ENCODE results near the gene NKPD1. TPM values are rescaled to one million over a fixed set of nuclear protein-coding genes. Genes with fewer than 3 reads are reported as not detected.

NKPD1 gene
- total and polyA plus RNA-seq, 9 donors: 0.11 to 0.57 (median 0.20) TPM; not detected in 1

DNA sequence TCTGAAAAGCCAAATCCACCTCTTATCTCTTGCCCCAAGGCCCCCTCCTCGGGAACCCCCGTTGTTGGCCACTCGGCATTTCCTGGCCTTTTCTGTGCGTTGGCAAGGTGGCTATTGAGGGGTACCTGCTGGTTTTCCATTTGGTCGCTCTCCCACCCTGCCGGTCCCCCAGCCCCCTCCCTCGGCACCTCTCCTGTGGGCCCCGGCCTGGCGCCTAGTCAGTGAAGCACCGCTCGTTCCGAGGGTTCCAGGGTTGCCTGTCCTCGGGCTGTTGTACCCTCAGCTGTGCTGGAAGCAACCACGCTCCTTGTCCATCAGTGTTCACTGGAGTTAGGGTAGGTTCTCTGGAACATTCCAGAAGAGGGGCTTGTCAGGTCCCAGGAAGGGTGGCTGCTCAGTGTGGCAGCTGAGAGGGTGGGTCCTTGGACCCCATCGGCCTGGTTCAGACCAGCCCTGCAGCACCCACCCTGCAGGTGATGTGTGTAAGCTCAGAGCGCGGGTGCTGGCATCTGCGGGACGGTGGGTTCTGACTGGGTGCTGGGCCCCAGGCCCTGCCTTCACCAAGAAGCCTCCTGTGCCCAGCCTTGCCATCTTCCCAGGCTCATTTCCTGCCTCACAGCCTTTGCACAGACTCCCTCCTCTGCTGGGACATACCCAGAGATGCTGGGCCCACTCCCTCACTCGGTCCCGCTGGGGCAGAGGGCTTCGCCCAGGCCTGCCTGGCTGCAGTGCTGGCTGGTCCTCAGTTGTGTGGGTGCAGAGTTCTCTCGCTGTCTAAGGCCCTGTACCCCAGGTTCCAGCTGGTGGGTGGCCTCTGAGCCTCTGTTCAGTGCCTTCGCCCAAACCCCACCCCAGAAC, 21.3 kb downstream of the NKPD1 start:
- TF ChIP-seq POLR2A (IDR thresholded peaks at IDR 0.05): no peak
- TF ChIP-seq, protein P1, sequence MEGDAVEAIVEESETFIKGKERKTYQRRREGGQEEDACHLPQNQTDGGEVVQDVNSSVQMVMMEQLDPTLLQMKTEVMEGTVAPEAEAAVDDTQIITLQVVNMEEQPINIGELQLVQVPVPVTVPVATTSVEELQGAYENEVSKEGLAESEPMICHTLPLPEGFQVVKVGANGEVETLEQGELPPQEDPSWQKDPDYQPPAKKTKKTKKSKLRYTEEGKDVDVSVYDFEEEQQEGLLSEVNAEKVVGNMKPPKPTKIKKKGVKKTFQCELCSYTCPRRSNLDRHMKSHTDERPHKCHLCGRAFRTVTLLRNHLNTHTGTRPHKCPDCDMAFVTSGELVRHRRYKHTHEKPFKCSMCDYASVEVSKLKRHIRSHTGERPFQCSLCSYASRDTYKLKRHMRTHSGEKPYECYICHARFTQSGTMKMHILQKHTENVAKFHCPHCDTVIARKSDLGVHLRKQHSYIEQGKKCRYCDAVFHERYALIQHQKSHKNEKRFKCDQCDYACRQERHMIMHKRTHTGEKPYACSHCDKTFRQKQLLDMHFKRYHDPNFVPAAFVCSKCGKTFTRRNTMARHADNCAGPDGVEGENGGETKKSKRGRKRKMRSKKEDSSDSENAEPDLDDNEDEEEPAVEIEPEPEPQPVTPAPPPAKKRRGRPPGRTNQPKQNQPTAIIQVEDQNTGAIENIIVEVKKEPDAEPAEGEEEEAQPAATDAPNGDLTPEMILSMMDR (IDR thresholded peaks at IDR 0.05): no peak
- intact Hi-C loops (cut with DNase I): no loop called here

DNA sequence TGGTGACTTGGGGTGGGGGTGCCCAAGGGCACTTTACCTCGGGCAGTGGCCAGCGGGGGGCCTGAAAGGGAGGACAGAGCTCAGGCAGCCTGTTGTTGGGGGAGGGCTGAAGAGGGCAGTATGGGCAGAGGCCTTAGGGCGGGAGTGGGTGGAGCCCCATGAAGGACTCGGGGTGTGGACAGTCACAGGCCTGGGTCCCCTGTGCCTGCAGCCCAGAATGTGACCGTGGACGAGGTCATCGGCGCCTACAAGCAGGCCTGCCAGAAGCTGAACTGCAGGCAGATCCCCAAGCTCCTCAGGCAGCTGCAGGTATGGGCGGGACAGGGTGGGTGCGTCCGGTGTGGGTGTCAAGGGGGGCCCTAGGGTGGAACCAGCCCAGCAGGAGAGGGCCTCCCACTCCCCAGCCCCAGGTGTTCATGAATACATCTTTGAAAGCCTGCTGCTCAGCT, 22.5 kb downstream of the NKPD1 start:
- H3K9me3 ChIP-seq: no peaks in the 10 kb centered on the region
- H3K36me3 ChIP-seq: no peaks in the 10 kb centered on the region
- no peaks in the 10 kb centered on the region for H3K27me3 ChIP-seq
- H3K4me3 ChIP-seq: no peak overlapping the region
- intact Hi-C loops (cut with DNase I): no loop called here
- TF ChIP-seq EP300 (IDR thresholded peaks at IDR 0.05): no peak
- WGBS, 3 donors: 84 to 86% (median 84%) methylated on average over 11 of the region's 11 CpGs
- no peak overlapping the region for H3K27ac ChIP-seq
- no peak for DNase-seq
- H3K4me1 ChIP-seq (ENCODE audit: insufficient read depth): no peaks in the 10 kb centered on the region

More for the DNA sequence above, 21.3 kb downstream of the NKPD1 start:
- Histone ChIP-seq H3K4me3 (no peak overlapping the region), H3K27me3 (no peaks in the 10 kb centered on the region), H3K36me3 (no peaks in the 10 kb centered on the region), H3K4me1 (ENCODE audit: insufficient read depth) (no peaks in the 10 kb centered on the region), H3K27ac (no peak overlapping the region), H3K9me3 (no peaks in the 10 kb centered on the region)
- WGBS, 3 donors: 90 to 92% (median 92%) methylated on average over 23 to 24 of the region's 24 CpGs
- DNase-seq: no peak

DNA sequence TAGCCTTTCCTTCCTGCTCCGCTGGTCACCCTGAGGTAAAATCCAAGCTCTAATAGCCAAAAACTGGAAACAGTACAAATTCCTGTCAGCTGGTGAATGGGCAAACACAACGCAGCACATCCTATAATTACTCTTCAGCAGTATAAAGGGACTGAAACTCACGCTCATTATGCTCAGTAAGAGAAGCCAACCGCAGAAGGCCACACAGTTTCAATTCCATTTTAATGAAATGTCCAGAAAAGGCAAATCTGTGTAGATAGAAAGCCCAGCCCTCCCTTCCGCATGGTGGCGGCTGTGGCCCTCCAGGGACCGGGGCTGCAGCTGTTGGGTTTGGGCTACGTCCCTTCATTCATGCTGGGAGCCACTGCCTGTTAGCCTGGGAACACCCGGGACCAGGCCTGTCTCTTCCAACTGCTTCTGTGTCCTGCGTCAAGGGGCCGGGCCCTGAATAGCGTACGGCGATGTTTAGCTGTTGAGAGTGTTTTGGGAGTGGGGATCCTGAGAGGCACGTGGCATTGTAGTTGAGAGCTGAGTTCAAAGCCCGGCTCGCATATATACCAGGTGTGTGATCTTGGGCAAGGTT, 23.5 kb downstream of the NKPD1 start:
- Histone ChIP-seq H3K4me1 (ENCODE audit: insufficient read depth) (no peaks in the 10 kb centered on the region), H3K9me3 (no peaks in the 10 kb centered on the region), H3K27me3 (no peaks in the 10 kb centered on the region), H3K4me3 (no peak overlapping the region), H3K27ac (no peak overlapping the region), H3K36me3 (no peaks in the 10 kb centered on the region)
- TF ChIP-seq POLR2A (IDR thresholded peaks at IDR 0.05): no peak
- TF ChIP-seq, protein P1 (IDR thresholded peaks at IDR 0.05): no peak
- no peak for TF ChIP-seq EP300 (IDR thresholded peaks at IDR 0.05)
- intact Hi-C loops (cut with DNase I): no loop called here
- DNase-seq: no peak
- WGBS, 3 donors: 81 to 88% (median 84%) methylated on average over 17 of the region's 17 CpGs

- Histone ChIP-seq H3K27ac (no peak overlapping the region), H3K4me3 (no peak overlapping the region), H3K4me1 (ENCODE audit: insufficient read depth) (no peaks in the 10 kb centered on the region), H3K36me3 (no peaks in the 10 kb centered on the region), H3K27me3 (no peaks in the 10 kb centered on the region), H3K9me3 (no peaks in the 10 kb centered on the region)
- TF ChIP-seq, protein P1 (IDR thresholded peaks at IDR 0.05): no peak
- no peak for TF ChIP-seq EP300 (IDR thresholded peaks at IDR 0.05)
- no peak for TF ChIP-seq POLR2A (IDR thresholded peaks at IDR 0.05)
- DNase-seq: no peak
- intact Hi-C loops (cut with DNase I): no loop called here
- WGBS, 3 donors: 83 to 87% (median 86%) methylated on average over 12 of the region's 12 CpGs
Measured at GRCh38 chr19:45136507-45137178, 24.1 kb downstream of the NKPD1 start.
